H9 (cell line): ENCODE measurements around the gene PSMD1. TPM values are rescaled to one million over a fixed set of nuclear protein-coding genes. Genes with fewer than 3 reads are reported as not detected.

Experiments
- DNase-seq: peaks from one replicate; pipeline ENCODE4 v3.0.0-alpha.2; 2017
- H2AFZ ChIP-seq: one replicate; pipeline ENCODE4 v1.6.1; 2013; ENCODE audit warnings: mild to moderate bottlenecking, low read length, control low read depth, moderate library complexity
- H2AK5ac ChIP-seq: 2 replicates; pipeline ENCODE4 v1.6.1; 2013; ENCODE audit warnings: low read length, control low read depth, mixed read lengths; ENCODE audit not compliant: insufficient read length
- H2BK120ac ChIP-seq: one replicate; pipeline ENCODE4 v1.6.1; 2013; ENCODE audit warnings: low read depth, mild to moderate bottlenecking, low read length, control low read depth, inconsistent platforms; ENCODE audit not compliant: poor library complexity, severe bottlenecking
- H2BK12ac ChIP-seq: 2 replicates; pipeline ENCODE4 v1.6.1; 2013; ENCODE audit warnings: low read length, control low read depth, mixed read lengths, low read depth; ENCODE audit not compliant: insufficient read length
- H2BK15ac ChIP-seq: 2 replicates; pipeline ENCODE4 v1.6.1; 2013; ENCODE audit warnings: low read depth, low read length, control low read depth
- H2BK20ac ChIP-seq: one replicate; pipeline ENCODE4 v1.6.1; 2013; ENCODE audit warnings: low read depth, mild to moderate bottlenecking, low read length, control low read depth, inconsistent platforms; ENCODE audit not compliant: poor library complexity, severe bottlenecking
- H2BK5ac ChIP-seq: 2 replicates; pipeline ENCODE4 v1.6.1; 2013; ENCODE audit warnings: low read length, control low read depth, mixed read lengths; ENCODE audit not compliant: insufficient read length
- H3K14ac ChIP-seq: 2 replicates; pipeline ENCODE4 v1.6.1; 2013; ENCODE audit warnings: low read length, control low read depth; ENCODE audit not compliant: insufficient read depth
- H3K18ac ChIP-seq: 2 replicates; pipeline ENCODE4 v1.6.1; 2013; ENCODE audit warnings: low read depth, mild to moderate bottlenecking, mixed read lengths, low read length, control low read depth; ENCODE audit not compliant: insufficient read length
- H3K23ac ChIP-seq: 2 replicates; pipeline ENCODE4 v1.6.1; 2013; ENCODE audit warnings: low read length, control low read depth, mixed read lengths, low read depth; ENCODE audit not compliant: insufficient read length
- H3K23me2 ChIP-seq: 2 replicates; pipeline ENCODE4 v1.6.1; 2013; ENCODE audit warnings: low read depth, mild to moderate bottlenecking, mixed read lengths, low read length, control low read depth; ENCODE audit not compliant: insufficient read length, poor library complexity, severe bottlenecking
- H3K27ac ChIP-seq: 2 replicates; pipeline ENCODE4 v1.5.1; 2013; ENCODE audit warnings: low read length, control low read depth, mixed read lengths, low read depth; ENCODE audit not compliant: insufficient read length
- H3K27me3 ChIP-seq: 2 replicates; pipeline ENCODE4 v1.6.1; 2013; ENCODE audit warnings: low read length, control low read depth, inconsistent platforms; ENCODE audit not compliant: insufficient read depth
- H3K4ac ChIP-seq: 2 replicates; pipeline ENCODE4 v1.6.1; 2013; ENCODE audit warnings: low read depth, mild to moderate bottlenecking, control low read depth, inconsistent platforms, low read length, moderate library complexity
- H3K4me1 ChIP-seq: 2 replicates; pipeline ENCODE4 v1.6.1; 2013; ENCODE audit warnings: low read length, control low read depth, inconsistent platforms; ENCODE audit not compliant: insufficient read depth
- H3K4me2 ChIP-seq: 2 replicates; pipeline ENCODE4 v1.6.1; 2013; ENCODE audit warnings: low read length, control low read depth, mixed read lengths; ENCODE audit not compliant: insufficient read length, insufficient read depth
- H3K56ac ChIP-seq: 2 replicates; pipeline ENCODE4 v1.6.1; 2013; ENCODE audit warnings: low read depth, mild to moderate bottlenecking, mixed read lengths, low read length, control low read depth; ENCODE audit not compliant: insufficient read length
- H3K79me1 ChIP-seq: 2 replicates; pipeline ENCODE4 v1.6.1; 2013; ENCODE audit warnings: low read depth, mild to moderate bottlenecking, moderate library complexity, low read length, control low read depth, inconsistent platforms; ENCODE audit not compliant: insufficient read depth, poor library complexity, severe bottlenecking
- H3K79me2 ChIP-seq: 2 replicates; pipeline ENCODE4 v1.6.1; 2013; ENCODE audit warnings: low read length, control low read depth, inconsistent platforms; ENCODE audit not compliant: insufficient read depth
- H3K9ac ChIP-seq: 2 replicates; pipeline ENCODE4 v1.6.1; 2013; ENCODE audit warnings: low read length, control low read depth, mixed read lengths; ENCODE audit not compliant: insufficient read length; ENCODE audit errors: extremely low read depth
- H3K9me3 ChIP-seq: one replicate; pipeline ENCODE4 v1.6.1; 2013; ENCODE audit warnings: low read depth, low read length, inconsistent platforms; ENCODE audit not compliant: control insufficient read depth
- H3T11ph ChIP-seq: one replicate; pipeline ENCODE4 v1.6.1; 2013; ENCODE audit warnings: mild to moderate bottlenecking, low read length, control low read depth, inconsistent platforms
- H4K20me1 ChIP-seq: one replicate; pipeline ENCODE4 v1.6.1; 2013; ENCODE audit not compliant: control insufficient read depth, insufficient read length, insufficient read depth
- H4K5ac ChIP-seq: 2 replicates; pipeline ENCODE4 v1.6.1; 2013; ENCODE audit warnings: low read depth, mild to moderate bottlenecking, mixed read lengths, low read length, control low read depth; ENCODE audit not compliant: insufficient read length
- H4K8ac ChIP-seq: replicated peaks from 2 replicates; pipeline ENCODE4 v1.6.1; 2013; ENCODE audit warnings: low read length, control low read depth, mixed read lengths, low read depth; ENCODE audit not compliant: insufficient read length
- H4K91ac ChIP-seq: 2 replicates; pipeline ENCODE4 v1.6.1; 2013; ENCODE audit warnings: low read depth, mild to moderate bottlenecking, moderate library complexity, mixed read lengths, low read length, control low read depth; ENCODE audit not compliant: insufficient read length
- H3K27ac Mint-ChIP-seq, 3 experiments: 2 replicates in 2 of 3; 3 replicates in 1 of 3; pipeline ENCODE4 v1.8.0; 2020 to 2021; ENCODE audit warnings: mixed read lengths in 3 of 3, mild to moderate bottlenecking in 1 of 3, moderate library complexity in 1 of 3
- H3K27me3 Mint-ChIP-seq: 2 replicates; pipeline ENCODE4 v1.8.0; 2021; ENCODE audit warnings: low read depth, mild to moderate bottlenecking, moderate library complexity, mixed read lengths
- H3K36me3 Mint-ChIP-seq, 3 experiments: 2 replicates in 2 of 3; 3 replicates in 1 of 3; pipeline ENCODE4 v1.8.0; 2020 to 2021; ENCODE audit warnings: low read depth in 3 of 3, mixed read lengths in 3 of 3; ENCODE audit not compliant: insufficient read depth in 1 of 3
- H3K4me1 Mint-ChIP-seq, 2 experiments: 2 replicates each; pipeline ENCODE4 v1.8.0; 2020; ENCODE audit warnings: mixed read lengths in 2 of 2
- H3K4me3 Mint-ChIP-seq, 2 experiments: 2 replicates in 1 of 2; 3 replicates in 1 of 2; pipeline ENCODE4 v1.8.0; 2020 to 2021; ENCODE audit warnings: mild to moderate bottlenecking in 2 of 2, mixed read lengths in 2 of 2, moderate library complexity in 1 of 2
- H3K9me3 Mint-ChIP-seq, 2 experiments: 2 replicates in 1 of 2; 3 replicates in 1 of 2; pipeline ENCODE4 v1.8.0; 2020; ENCODE audit warnings: mild to moderate bottlenecking in 2 of 2, mixed read lengths in 2 of 2, moderate library complexity in 1 of 2
- WGBS: extraction: QIAGEN DNeasy Blood & Tissue Kit; methylation state at CpG from one replicate; pipeline ENCODE4 v1.1.7; 2013; ENCODE audit warnings: missing lambda C conversion rate, low lambda C conversion rate, mixed read lengths; ENCODE audit not compliant: insufficient read length; ENCODE audit errors: extremely low coverage; 5-methylcytosine and 5-hydroxymethylcytosine counted together
- total RNA-seq: library from RNA; stranded (reverse); gene quantifications from 2 replicates; pipeline ENCODE4 v1.2.1, GENCODE V29; 2021
- TF ChIP-seq, protein P1 (sequence below): fragments of 200-600 bp; sonication (generic); conservative IDR thresholded peaks from 3 replicates; pipeline ENCODE4 v1.8.0; 2021; ENCODE audit warnings: antibody characterized with exemption, mild to moderate bottlenecking

PSMD1 gene
- total RNA-seq, 1 experiment from 2014 or later, result 166 TPM

DNA sequence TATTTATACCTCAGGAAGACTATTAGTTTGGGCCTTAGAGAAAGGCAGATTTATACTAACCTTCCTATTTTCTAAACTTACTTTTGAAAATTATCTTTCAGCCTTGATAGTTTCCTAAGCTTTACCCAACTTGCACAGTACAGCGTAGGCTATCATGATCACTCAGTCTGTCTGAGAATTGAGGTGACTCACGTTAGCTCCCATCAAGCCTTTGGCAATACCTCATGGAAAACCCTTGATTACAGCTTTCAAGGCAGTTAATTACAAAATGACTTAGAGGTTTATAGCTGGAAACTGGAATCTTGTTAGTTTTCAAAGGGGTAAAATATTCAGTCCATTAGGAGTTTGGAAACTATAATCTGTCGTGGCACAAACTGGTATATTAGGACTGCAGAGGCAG lies 115.4 kb downstream of the PSMD1 start:
- no CpG with 5 or more reads among the region's 3 CpGs for WGBS
- Histone ChIP-seq H3K9ac (no peak overlapping the region), H3K14ac (no peak overlapping the region), H3K4me2 (no peak overlapping the region), H3K27ac (no peak overlapping the region), H4K8ac (no peak overlapping the region), H2AFZ (no peak overlapping the region), H3K4ac (no peak overlapping the region), H3T11ph (no peak overlapping the region), H3K23ac (no peak overlapping the region), H3K9me3 (no peaks in the 10 kb centered on the region), H2BK5ac (no peak overlapping the region), H4K91ac (no peak overlapping the region), H3K56ac (no peak overlapping the region), H3K79me1 (no peaks in the 10 kb centered on the region), H2BK12ac (no peak overlapping the region), H3K4me1 (no peaks in the 10 kb centered on the region), H2BK120ac (no peak overlapping the region), H2AK5ac (no peak overlapping the region), H3K18ac (no peak overlapping the region), H4K5ac (no peak overlapping the region), H4K20me1 (no peaks in the 10 kb centered on the region), H2BK20ac (no peak overlapping the region), H3K79me2 (no peaks in the 10 kb centered on the region), H3K27me3 (no peaks in the 10 kb centered on the region), H2BK15ac (no peak overlapping the region), H3K23me2 (no peaks in the 10 kb centered on the region)
- Mint-ChIP-seq H3K27me3 (no peaks in the 10 kb centered on the region), H3K4me3 (no peak overlapping the region), H3K36me3 (peaks cover 25 to 58% (median 33%) of the 10 kb centered on the region in 3 experiments; a peak in 6 of 7 replicates), H3K27ac (no peak overlapping the region), H3K9me3 (no peaks in the 10 kb centered on the region), H3K4me1 (no peaks in the 10 kb centered on the region)
- TF ChIP-seq, protein P1, sequence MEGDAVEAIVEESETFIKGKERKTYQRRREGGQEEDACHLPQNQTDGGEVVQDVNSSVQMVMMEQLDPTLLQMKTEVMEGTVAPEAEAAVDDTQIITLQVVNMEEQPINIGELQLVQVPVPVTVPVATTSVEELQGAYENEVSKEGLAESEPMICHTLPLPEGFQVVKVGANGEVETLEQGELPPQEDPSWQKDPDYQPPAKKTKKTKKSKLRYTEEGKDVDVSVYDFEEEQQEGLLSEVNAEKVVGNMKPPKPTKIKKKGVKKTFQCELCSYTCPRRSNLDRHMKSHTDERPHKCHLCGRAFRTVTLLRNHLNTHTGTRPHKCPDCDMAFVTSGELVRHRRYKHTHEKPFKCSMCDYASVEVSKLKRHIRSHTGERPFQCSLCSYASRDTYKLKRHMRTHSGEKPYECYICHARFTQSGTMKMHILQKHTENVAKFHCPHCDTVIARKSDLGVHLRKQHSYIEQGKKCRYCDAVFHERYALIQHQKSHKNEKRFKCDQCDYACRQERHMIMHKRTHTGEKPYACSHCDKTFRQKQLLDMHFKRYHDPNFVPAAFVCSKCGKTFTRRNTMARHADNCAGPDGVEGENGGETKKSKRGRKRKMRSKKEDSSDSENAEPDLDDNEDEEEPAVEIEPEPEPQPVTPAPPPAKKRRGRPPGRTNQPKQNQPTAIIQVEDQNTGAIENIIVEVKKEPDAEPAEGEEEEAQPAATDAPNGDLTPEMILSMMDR, result no peak
- no peak for DNase-seq
